Ovary (tissue), 9 donors: ENCODE measurements around the gene EFTUD2. TPM values are rescaled to one million over a fixed set of nuclear protein-coding genes. Genes with fewer than 3 reads are reported as not detected.

Experiments
- DNase-seq, 5 donors: peaks; one replicate each; pipeline ENCODE4 v3.0.0-alpha.2; 2019 to 2020
- H3K27ac ChIP-seq, 2 donors: fragments of 200-600 bp; one replicate each; pipeline versions ENCODE4 v1.5.1 to v1.8.0; 2019 to 2022
- H3K27me3 ChIP-seq: fragments of 200-600 bp; one replicate; pipeline ENCODE4 v1.8.0; 2022
- H3K36me3 ChIP-seq: fragments of 200-600 bp; sonication (generic); one replicate; pipeline ENCODE4 v1.5.1; 2019
- H3K4me1 ChIP-seq: one replicate; pipeline ENCODE4 v1.8.1; 2013; ENCODE audit warnings: mild to moderate bottlenecking, moderate library complexity; ENCODE audit not compliant: insufficient read depth
- H3K4me3 ChIP-seq: fragments of 200-600 bp; sonication (generic); one replicate; pipeline ENCODE4 v1.5.1; 2017
- H3K9me3 ChIP-seq, 2 donors: fragments of 200-600 bp in 1 of 2; sonication (generic) in 1 of 2; one replicate each; pipeline versions ENCODE4 v1.5.1 to v1.8.1; 2013 to 2019; ENCODE audit warnings: mild to moderate bottlenecking in 1 of 2, moderate library complexity in 1 of 2
- CTCF ChIP-seq, 3 donors: fragments of 450-650 bp in 2 of 3; fragments of 200-600 bp in 1 of 3; IDR thresholded peaks; one replicate each; pipeline versions ENCODE4 v1.5.1 to v1.8.0; 2016 to 2022; ENCODE audit warnings: antibody characterized with exemption in 3 of 3, mild to moderate bottlenecking in 1 of 3
- EP300 ChIP-seq: sonication (generic); formaldehyde crosslinking; IDR thresholded peaks from one replicate; pipeline ENCODE4 v1.6.1; 2017; ENCODE audit warnings: antibody characterized with exemption
- POLR2A ChIP-seq: fragments of 450-650 bp; IDR thresholded peaks from one replicate; pipeline ENCODE4 v1.6.1; 2017; ENCODE audit warnings: antibody characterized with exemption, mild to moderate bottlenecking, moderate library complexity
- WGBS, 3 donors: extraction: QIAGEN DNeasy Blood & Tissue Kit in 1 of 3; methylation state at CpG; one replicate each; pipeline versions ENCODE4 v1.1.5 to v1.1.7; 2013 to 2017; 5-methylcytosine and 5-hydroxymethylcytosine counted together
- intact Hi-C, 4 donors: fragments of 100-400 bp; cut with DNase I; formaldehyde crosslinking; loops; one replicate each; pipeline versions ENCODE4 v1.11.0 to v1.15.1; 2022 to 2023
- polyA plus RNA-seq, 2 donors: library from polyadenylated mRNA; stranded (reverse); fragments of 200-250 nt in 1 of 2; fragments of 350-450 nt in 1 of 2; fragmentation: Illumina TruSeq in 1 of 2; extraction: RNeasy Lipid Tissue Mini Kit (QIAGEN cat#74804) in 1 of 2; gene quantifications; one replicate each; pipeline ENCODE4 v1.2.3, GENCODE V29; 2013 to 2014
- total RNA-seq, 7 donors: library from RNA; depleted of rRNA in 2 of 7; stranded (reverse); fragments of >200 nt in 2 of 7; fragmentation: NEBNext Ultra II Directional in 3 of 7; extraction: Animal tissue kit (Norgen Biotek cat#: 25700) in 3 of 7; gene quantifications; one replicate each; pipeline versions ENCODE4 v1.1.0 to v1.2.4, GENCODE V29; 2016 to 2023
- donor health status: DM: no; HTN: no; CAD: no; lungs with moderate emphysema.
- donor health status: DM: no; HTN: no; CAD: no.
- donor health status: Bipolar disorder and iron deficiency.
- donor health status: DM: yes; HTN: yes; CAD: no.
- donor health status: DM: no; HTN: no; CAD: no.
- donor health status: DM: yes; HTN: yes; CAD: no.

The EFTUD2 gene
- total and polyA plus RNA-seq, 9 donors: 22.2 to 111 (median 62.5) TPM

- no peaks in the 10 kb centered on the region for H3K36me3 ChIP-seq
- no peaks in the 10 kb centered on the region for H3K27me3 ChIP-seq
- intact Hi-C loops: loop anchor here in 1 of 4 donors (5.0 to 10.0 kb wide), 2 partner anchors 94 to 197 kb away; no protein-coding TSS in a partner anchor
- no peaks in the 10 kb centered on the region for H3K9me3 ChIP-seq
- DNase-seq: no peak
- no peaks in the 10 kb centered on the region for H3K4me1 ChIP-seq
- no peak overlapping the region for H3K4me3 ChIP-seq
- 95 to 97% (median 97%) methylated on average over 15 of the region's 15 CpGs for WGBS, 3 donors
- no peak overlapping the region for H3K27ac ChIP-seq
- no peak for TF ChIP-seq CTCF (IDR thresholded peaks at IDR 0.05)
- TF ChIP-seq POLR2A: no peak
- TF ChIP-seq EP300: no peak
Measured at GRCh38 chr17:44928136-44928535, 28.9 kb upstream of the EFTUD2 start.

GRCh38 chr17:44927696-44928095, 28.5 kb upstream of the EFTUD2 start:
- no peaks in the 10 kb centered on the region for H3K27me3 ChIP-seq
- 93 to 95% (median 93%) methylated on average over 3 of the region's 3 CpGs for WGBS, 3 donors
- no peaks in the 10 kb centered on the region for H3K36me3 ChIP-seq
- peak in 1 of 5 donors; percentile 19 for DNase-seq
- H3K4me3 ChIP-seq: no peak overlapping the region
- no peaks in the 10 kb centered on the region for H3K9me3 ChIP-seq
- intact Hi-C loops: loop anchor here in 1 of 4 donors (5.0 to 10.0 kb wide), 2 partner anchors 95 to 197 kb away; no protein-coding TSS in a partner anchor
- no peak overlapping the region for H3K27ac ChIP-seq
- H3K4me1 ChIP-seq: no peaks in the 10 kb centered on the region
- no peak for TF ChIP-seq POLR2A
- TF ChIP-seq CTCF (IDR thresholded peaks at IDR 0.05): no peak
- no peak for TF ChIP-seq EP300

- no peak overlapping the region for H3K27ac ChIP-seq
- no peaks in the 10 kb centered on the region for H3K4me1 ChIP-seq
- 83 to 89% (median 84%) methylated on average over 15 of the region's 15 CpGs for WGBS, 3 donors
- H3K4me3 ChIP-seq: no peak overlapping the region
- TF ChIP-seq EP300 (no peak), POLR2A (no peak), CTCF (IDR thresholded peaks at IDR 0.05) (no peak)
- intact Hi-C loops: loop anchor here in 1 of 4 donors (5.0 to 10.0 kb wide), 2 partner anchors 95 to 198 kb away; no protein-coding TSS in a partner anchor
- DNase-seq: peak in 1 of 5 donors; percentile 24
- H3K9me3 ChIP-seq: no peaks in the 10 kb centered on the region
- no peaks in the 10 kb centered on the region for H3K27me3 ChIP-seq
- no peaks in the 10 kb centered on the region for H3K36me3 ChIP-seq
Measured at GRCh38 chr17:44926821-44927525, 27.7 kb upstream of the EFTUD2 start.

DNA sequence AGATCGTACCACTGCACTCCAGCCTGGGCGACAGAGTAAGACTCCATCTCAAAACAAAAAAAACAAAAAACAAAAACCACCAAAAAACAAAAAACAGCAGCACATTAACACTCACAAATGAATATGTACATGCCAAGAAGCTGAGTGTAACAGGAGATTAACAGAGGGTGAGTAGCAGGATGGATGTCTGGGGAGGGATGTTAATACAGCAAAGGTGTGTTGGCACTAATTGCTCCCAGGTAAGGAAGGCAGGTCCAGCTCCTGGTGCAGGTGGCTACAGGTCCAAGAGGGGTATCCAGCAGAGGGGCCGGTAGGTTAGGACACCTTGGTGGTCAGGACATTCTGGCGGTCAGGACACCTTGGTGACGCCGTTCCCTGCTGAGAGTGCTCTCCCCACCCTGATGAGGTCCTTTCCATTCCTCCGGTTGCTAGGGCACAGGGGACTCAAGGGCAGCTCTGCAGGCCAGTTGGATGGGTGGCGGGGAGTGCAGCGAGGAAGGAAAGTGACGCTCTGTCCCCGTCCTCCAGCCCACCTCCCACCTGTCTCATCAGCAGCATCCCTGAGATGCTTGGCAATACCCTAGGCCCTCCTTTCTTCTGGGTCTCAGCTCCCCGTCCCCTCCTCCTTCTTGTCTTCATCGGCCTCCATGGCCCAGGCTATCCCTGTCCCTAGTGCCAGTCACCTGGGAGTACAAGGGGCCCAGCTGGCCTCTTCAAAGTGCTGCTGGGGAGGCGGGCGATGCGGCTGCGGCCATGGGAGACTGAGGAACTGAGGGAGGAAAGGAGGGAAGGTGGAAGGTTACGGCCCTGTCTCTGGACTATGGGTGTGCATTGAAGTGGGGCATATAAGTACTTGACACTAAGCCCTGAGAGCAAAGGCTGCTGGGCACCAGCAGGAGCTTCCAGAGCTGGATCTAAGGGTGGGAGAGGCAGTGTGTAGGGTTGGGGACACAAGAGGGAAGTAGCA, 26.8 kb upstream of the EFTUD2 start:
- no peaks in the 10 kb centered on the region for H3K4me1 ChIP-seq
- no peaks in the 10 kb centered on the region for H3K9me3 ChIP-seq
- DNase-seq: no peak
- no peak overlapping the region for H3K27ac ChIP-seq
- H3K36me3 ChIP-seq: no peaks in the 10 kb centered on the region
- intact Hi-C loops: loop anchor here in 1 of 4 donors (5.0 to 10.0 kb wide), 2 partner anchors 96 to 199 kb away; no protein-coding TSS in a partner anchor
- H3K27me3 ChIP-seq: no peaks in the 10 kb centered on the region
- 94 to 96% (median 95%) methylated on average over 18 of the region's 18 CpGs for WGBS, 3 donors
- H3K4me3 ChIP-seq: no peak overlapping the region
- no peak for TF ChIP-seq EP300
- no peak for TF ChIP-seq CTCF (IDR thresholded peaks at IDR 0.05)
- no peak for TF ChIP-seq POLR2A
